ENCODE measurements around the gene KPTN.
"Not testable (repeated sequence)": the region's sequence is repeated elsewhere in the genome, so short reads cannot be mapped to it uniquely, and the experiment has no call there.

KPTN gene

DNA sequence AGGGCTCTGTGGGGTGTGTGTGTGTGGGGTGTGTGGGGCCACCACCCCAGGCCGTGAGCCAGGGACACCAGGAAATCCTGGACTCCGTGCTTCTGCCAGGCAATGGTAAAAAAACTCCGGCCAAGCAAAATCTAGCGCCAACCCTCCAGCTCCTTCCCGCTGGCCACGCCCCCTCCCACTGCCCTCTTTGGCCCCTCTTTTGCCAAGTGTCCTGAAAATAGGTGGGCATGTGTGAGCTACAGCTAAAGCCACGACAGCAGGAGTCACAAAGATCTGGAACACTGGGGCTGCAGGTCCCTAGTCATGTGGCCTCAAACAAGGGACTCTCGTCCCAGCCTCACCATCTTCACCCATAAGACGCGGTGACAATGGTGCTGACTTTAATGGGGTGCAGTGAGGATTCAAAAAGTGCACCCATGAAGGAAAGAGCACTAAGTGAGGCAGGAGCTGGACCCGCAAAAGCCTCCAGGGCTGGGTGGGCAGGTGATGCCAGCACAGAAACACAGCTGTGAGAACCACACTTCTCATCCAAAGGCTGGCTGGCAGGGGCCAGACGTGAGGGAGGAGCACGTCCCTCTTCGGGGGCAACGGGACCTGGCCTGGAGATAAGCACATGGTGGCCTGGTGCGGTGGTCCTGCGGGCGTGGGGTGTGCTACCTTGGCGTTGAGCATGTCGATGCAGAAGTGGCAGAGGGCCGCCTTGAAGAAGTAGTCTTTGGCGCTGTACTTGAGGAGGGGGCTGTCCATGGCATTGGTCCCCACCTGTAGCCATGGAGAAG, 7.5 kb upstream of the KPTN start:
- DNase-seq (ENCODE audit: low spot score), result no peak

GRCh38 chr19:47490847-47491246, 6.8 kb upstream of the KPTN start:
- no peak for DNase-seq (ENCODE audit: low spot score)

- DNase-seq (ENCODE audit: low spot score), result no peak
Observed at GRCh38 chr19:47490031-47490430, 6.0 kb upstream of the KPTN start.

DNA sequence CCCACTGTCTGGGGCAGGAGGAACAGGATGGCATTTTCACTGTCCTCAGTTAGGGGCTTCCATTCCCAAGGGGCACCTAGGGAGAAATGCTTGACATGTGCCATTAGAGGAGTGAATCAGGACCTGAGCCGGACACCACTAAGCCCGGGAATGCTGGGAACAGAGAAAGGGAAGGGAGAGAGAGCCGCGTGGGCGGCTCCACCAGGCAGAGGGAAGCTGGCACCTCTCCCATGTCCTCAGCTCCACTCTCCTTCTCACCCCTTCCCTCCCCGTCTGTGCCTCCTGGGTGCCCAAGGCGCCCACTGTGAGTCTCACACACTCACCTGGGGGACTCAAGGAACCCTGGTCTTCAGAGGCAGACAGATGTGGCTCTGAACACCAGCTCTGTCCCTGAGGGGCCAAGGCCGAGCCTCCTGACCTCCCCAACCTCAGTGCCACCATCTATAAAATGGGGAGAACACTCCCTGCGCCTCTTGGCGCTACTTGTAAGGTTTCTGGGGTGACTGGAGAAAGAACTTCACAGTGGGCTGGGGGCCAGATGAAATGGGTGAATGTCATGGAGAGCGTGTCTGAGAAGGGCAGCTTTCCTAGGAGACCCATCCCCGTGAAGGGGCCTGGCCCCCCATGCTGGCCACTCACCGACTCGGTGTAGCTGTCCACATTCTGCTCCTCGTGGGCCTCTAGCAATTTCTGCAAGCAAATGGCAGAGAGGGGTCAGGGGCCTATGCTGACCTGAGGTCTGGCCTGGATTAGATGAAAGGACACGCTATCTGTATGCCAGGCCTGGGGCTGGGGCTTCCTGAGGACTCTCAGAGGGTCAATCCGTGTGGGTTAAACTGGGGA, 5.3 kb upstream of the KPTN start:
- no peak for DNase-seq (ENCODE audit: low spot score)

GRCh38 chr19:47487551-47488515, 3.8 kb upstream of the KPTN start:
- DNase-seq (ENCODE audit: low spot score), result no peak

- DNase-seq (ENCODE audit: low spot score), result no peak
Observed at GRCh38 chr19:47486900-47487299, 2.9 kb upstream of the KPTN start.

- not testable (repeated sequence) for DNase-seq (ENCODE audit: low spot score)
Observed at GRCh38 chr19:47486220-47486619, 2.2 kb upstream of the KPTN start.

DNA sequence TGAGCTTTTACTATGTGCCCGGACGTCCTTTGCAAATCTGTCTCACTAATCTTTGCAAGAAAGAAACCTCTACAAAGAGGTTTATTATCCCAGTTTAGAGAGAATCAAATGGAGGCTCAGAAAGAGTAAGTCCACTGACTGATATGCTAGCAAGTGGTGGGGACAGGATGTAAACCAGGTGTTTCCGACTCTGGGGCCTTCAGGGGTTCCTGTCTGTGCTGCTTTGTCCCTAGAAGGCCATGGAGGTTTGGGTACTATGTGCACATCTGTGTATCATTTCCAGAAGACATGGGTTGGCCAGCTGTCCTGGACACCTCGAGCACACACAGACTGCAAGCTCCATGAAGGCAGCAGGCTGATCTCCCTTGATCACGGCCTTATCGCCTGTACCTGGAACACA, 1.2 kb upstream of the KPTN start:
- DNase-seq (ENCODE audit: low spot score), result no peak

DNA sequence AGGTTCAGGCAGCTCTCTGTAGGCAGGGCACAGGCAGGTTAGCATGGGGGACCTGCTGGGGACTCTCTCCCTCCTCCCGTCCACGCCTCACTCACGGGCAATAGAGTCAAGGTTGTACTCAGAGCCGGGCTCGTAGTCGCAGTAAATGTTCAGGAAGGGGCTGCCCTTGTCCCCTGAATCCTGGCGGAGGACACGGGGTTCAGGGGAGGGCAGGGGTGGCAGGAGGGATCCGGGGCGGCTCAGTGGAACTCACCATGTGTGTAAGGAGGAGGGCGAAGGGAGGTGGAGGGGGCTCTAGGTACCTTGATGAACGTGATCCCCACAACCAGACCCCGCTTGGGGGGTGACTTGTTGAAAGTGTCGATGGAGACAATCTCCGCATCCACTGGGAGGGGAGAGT, 819 bp downstream of the KPTN start:
- no peak for DNase-seq (ENCODE audit: low spot score)

DNA sequence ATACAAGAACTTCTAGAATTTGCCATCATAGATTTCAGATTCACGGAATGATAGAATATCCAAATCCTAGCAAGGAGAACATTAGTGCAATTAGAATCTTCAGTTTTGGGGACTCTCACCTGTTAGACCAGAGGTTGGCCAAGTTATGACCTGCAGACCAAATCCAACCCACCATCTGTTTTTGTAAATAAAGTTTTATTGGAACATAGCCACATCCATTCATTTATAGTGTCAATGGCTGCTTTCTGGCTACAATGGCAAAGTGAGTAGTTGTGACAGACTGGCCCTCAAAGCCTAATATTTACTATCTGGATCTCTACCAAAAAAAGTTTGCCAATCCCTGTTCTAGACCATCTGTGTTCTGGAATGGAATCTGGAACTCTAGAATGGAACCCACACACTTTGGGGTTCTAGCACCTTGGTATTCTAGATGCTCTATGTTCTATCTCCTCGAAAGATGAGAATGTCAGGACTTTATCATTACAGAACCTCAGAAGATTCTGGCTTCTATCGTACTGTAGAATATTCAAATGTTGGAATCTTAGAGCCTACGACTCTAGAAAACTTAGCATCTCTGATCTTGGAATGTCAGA, 2.5 kb downstream of the KPTN start:
- DNase-seq (ENCODE audit: low spot score), result no peak

GRCh38 chr19:47480658-47481057, 3.4 kb downstream of the KPTN start:
- no peak for DNase-seq (ENCODE audit: low spot score)

DNA sequence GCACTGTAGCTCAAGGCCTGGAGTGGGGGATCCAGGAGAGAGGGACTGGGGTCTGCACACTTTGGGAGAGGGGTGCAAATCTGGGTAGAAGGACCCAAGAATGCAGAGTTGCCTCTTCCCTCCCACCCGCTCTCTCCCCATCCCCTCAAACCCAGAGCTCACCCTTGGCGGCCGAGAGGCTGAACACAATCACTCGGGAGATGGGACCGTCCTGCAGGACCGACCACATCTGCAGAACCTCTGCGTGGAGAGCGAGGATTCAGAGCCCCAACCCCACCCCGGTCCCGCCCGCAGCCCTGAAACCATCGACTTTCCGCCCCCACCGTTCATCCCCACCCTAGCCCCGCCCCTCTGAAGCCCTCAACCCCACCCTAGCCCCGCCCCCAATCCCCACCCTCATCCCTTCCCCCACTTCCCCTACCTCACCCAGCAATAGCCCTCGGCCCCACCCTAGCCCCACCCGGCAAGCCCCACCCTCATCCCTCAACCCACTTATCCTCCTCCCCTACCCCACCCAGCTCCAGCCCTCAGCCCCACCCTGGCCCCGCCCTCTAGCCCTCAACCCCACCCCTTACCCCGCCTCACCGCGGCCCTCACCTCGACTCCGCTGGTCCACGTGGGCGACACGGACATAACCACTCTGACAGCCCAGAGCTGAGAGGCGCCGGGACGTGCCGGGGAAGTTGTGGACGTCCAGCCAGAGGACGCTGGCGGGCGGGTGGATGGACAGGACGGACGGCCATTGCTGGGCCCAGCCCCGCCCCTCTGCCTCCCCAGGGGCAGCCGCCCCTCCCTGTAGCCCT, 4.1 kb downstream of the KPTN start:
- no peak for DNase-seq (ENCODE audit: low spot score)

GRCh38 chr19:47476438-47476972, 7.5 kb downstream of the KPTN start:
- no peak for DNase-seq (ENCODE audit: low spot score)

GRCh38 chr19:47475465-47475864, 8.6 kb downstream of the KPTN start:
- DNase-seq (ENCODE audit: low spot score), result no peak

- DNase-seq (ENCODE audit: low spot score), result no peak
Observed at GRCh38 chr19:47473336-47473735, 10.7 kb downstream of the KPTN start.

DNA sequence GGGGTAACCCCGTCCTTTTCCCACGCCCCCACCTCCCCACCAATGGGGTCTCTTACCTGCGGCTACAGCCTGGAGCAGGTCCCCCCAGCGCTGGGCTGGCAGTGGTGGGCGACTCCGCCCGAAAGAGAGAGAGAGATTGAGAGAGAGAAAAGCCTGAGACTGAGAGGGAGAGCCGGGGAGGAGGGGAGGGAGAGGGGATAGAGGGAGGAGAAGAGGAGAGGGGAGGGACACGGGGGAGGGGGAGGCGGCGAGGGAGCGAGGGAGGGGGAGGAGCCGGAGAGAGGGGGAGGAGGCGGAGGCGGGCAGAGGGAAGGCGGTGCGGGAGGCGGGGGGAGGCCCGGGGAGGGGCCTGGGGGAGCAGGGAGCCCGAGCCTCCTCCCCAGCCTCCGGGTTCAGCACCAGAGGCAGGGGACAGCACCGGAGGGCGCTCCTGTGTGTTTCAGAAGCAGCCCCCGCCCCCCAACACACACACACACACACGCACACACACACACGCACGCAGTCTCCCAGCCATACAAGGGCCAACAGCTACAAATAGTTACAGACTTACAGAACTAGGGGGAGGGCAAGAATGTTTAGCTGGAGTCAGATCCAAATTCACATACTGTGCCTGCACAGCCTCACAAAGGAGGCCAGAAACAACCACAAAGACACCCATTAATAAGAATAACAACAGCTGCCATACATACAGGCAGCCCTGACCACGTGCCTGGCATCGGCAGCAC, 12.1 kb downstream of the KPTN start, which contains the start of gene SLC8A2:
SLC8A2 (minus strand) TSS at position 161 of the 725 bp plus-strand sequence. CDS start 5,490 bp downstream, outside the sequence.
- peak; percentile 86 for DNase-seq (ENCODE audit: low spot score)

- no peak for DNase-seq (ENCODE audit: low spot score)
Observed at GRCh38 chr19:47471381-47471732, 12.7 kb downstream of the KPTN start.

GRCh38 chr19:47470447-47471195, 13.4 kb downstream of the KPTN start:
- DNase-seq (ENCODE audit: low spot score), result no peak

DNA sequence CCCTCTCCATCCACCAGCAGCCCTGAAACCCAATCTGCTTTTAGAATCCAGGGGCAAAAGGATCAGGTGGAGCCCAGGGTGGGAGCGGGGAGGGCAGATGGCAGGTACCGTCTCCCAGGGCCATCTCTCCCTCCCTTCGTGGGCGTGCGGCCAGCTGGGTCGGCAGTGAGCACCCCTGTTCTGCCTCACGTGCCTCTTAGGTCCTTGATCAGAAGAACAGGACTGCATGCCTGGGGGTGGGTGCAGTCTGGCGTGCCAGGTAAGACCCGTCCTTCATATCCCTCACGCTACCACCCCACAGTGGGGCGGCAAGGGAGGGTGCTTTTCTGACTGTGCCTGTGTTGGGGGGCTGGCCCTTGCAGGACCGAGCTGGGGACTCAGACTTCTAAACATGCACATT, 14.3 kb downstream of the KPTN start:
- no peak for DNase-seq (ENCODE audit: low spot score)
